Prostate gland (tissue), 2 donors: Measurements from ENCODE around the gene YEATS2. TPM values are rescaled to one million over a fixed set of nuclear protein-coding genes. Genes with fewer than 3 reads are reported as not detected.

Experiments used
- DNase-seq: peaks from one replicate; pipeline ENCODE4 v3.0.0-alpha.2; 2019; ENCODE audit warnings: low spot score
- H3K27ac ChIP-seq, 2 donors: fragments of 200-600 bp; sonication (generic); 2 replicates each; pipeline ENCODE4 v1.5.1; 2017 to 2019
- H3K27me3 ChIP-seq: fragments of 200-600 bp; sonication (generic); replicated peaks from 2 replicates; pipeline ENCODE4 v1.5.1; 2019; ENCODE audit not compliant: insufficient read depth
- H3K36me3 ChIP-seq, 2 donors: fragments of 200-600 bp; sonication (generic); 1 replicate in 1 of 2; 2 replicates in 1 of 2; pipeline versions ENCODE4 v1.5.1 to v1.8.1; 2017 to 2019
- H3K4me1 ChIP-seq: fragments of 200-600 bp; sonication (generic); replicated peaks from 2 replicates; pipeline ENCODE4 v1.5.1; 2019
- H3K4me3 ChIP-seq, 2 donors: fragments of 200-600 bp; sonication (generic); 2 replicates each; pipeline ENCODE4 v1.5.1; 2017 to 2019
- H3K9me3 ChIP-seq: fragments of 200-600 bp; sonication (generic); 2 replicates; pipeline ENCODE4 v1.5.1; 2017
- POLR2A ChIP-seq: fragments of 450-650 bp; IDR thresholded peaks from one replicate; pipeline ENCODE4 v1.6.1; 2016; ENCODE audit warnings: antibody characterized with exemption, mild to moderate bottlenecking
- POLR2AphosphoS5 ChIP-seq: sonication (generic); formaldehyde crosslinking; IDR thresholded peaks from one replicate; pipeline ENCODE4 v1.6.1; 2017; ENCODE audit warnings: antibody characterized with exemption
- WGBS: methylation state at CpG from one replicate; pipeline ENCODE4 v1.1.5; 2018; 5-methylcytosine and 5-hydroxymethylcytosine counted together
- intact Hi-C: fragments of 100-400 bp; cut with DNase I; formaldehyde crosslinking; loops from one replicate; pipeline ENCODE4 v1.14.2; 2022
- total RNA-seq, 2 donors: library from RNA; depleted of rRNA; stranded (reverse); fragments of >200 nt; gene quantifications; one replicate each; pipeline ENCODE4 v1.1.0, GENCODE V29; 2016
- TF ChIP-seq, protein P1 (sequence below), 4 experiments: fragments of 200-600 bp in 2 of 4; fragments of 450-650 bp in 2 of 4; sonication (generic) in 2 of 4; IDR thresholded peaks; 1 replicate in 3 of 4; 2 replicates in 1 of 4; pipeline ENCODE4 v1.5.1; 2016 to 2019; ENCODE audit warnings: antibody characterized with exemption in 4 of 4, mild to moderate bottlenecking in 2 of 4, moderate library complexity in 2 of 4

YEATS2 gene
- total RNA-seq, 2 donors from 2014 or later = 24.1 to 24.8 TPM

DNA sequence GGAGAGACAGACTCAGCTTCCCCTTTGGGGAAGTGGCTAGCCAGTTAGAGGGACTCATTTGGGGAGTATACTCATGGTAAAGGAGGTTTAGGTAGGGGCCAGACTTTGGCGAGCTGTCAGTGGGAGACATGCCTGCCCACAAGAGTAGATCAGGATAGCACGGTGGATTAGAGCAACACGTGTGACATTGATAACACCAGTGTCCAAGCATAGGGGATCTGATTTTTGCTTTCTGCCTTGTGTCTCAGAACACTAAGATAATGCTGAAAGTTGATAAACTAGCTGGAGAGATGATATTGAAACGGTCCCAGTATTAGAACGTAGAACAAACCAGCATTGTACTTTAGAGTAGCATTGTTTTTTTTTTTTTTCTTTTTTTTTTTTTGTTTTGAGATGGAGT, 101.9 kb downstream of the YEATS2 start:
- WGBS = 91% methylated on average over 5 of the region's 5 CpGs

GRCh38 chr3:183800243-183800863, 102.8 kb downstream of the YEATS2 start:
- Histone ChIP-seq H3K9me3 (no peaks in the 10 kb centered on the region), H3K4me1 (no peaks in the 10 kb centered on the region), H3K27me3 (no peaks in the 10 kb centered on the region), H3K36me3 (peaks cover 0 to 3% of the 10 kb centered on the region in 2 donors), H3K27ac (no peak overlapping the region), H3K4me3 (no peak overlapping the region)
- DNase-seq = no peak
- WGBS = 88% methylated on average over 8 of the region's 8 CpGs
- TF ChIP-seq, protein P1, sequence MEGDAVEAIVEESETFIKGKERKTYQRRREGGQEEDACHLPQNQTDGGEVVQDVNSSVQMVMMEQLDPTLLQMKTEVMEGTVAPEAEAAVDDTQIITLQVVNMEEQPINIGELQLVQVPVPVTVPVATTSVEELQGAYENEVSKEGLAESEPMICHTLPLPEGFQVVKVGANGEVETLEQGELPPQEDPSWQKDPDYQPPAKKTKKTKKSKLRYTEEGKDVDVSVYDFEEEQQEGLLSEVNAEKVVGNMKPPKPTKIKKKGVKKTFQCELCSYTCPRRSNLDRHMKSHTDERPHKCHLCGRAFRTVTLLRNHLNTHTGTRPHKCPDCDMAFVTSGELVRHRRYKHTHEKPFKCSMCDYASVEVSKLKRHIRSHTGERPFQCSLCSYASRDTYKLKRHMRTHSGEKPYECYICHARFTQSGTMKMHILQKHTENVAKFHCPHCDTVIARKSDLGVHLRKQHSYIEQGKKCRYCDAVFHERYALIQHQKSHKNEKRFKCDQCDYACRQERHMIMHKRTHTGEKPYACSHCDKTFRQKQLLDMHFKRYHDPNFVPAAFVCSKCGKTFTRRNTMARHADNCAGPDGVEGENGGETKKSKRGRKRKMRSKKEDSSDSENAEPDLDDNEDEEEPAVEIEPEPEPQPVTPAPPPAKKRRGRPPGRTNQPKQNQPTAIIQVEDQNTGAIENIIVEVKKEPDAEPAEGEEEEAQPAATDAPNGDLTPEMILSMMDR (IDR thresholded peaks at IDR 0.05) = no peak
- TF ChIP-seq POLR2A = no peak
- TF ChIP-seq POLR2AphosphoS5 = no peak
- intact Hi-C loops = no loop called here

More for the DNA sequence above, 101.9 kb downstream of the YEATS2 start:
- Histone ChIP-seq H3K36me3 (peaks cover 0 to 3% of the 10 kb centered on the region in 2 donors), H3K4me3 (no peak overlapping the region), H3K9me3 (no peaks in the 10 kb centered on the region), H3K27me3 (no peaks in the 10 kb centered on the region), H3K27ac (no peak overlapping the region), H3K4me1 (no peaks in the 10 kb centered on the region)
- no peak for DNase-seq
- TF ChIP-seq, protein P1 (IDR thresholded peaks at IDR 0.05) = no peak
- no peak for TF ChIP-seq POLR2AphosphoS5
- TF ChIP-seq POLR2A = no peak
- intact Hi-C loops = no loop called here

- Histone ChIP-seq H3K9me3 (no peaks in the 10 kb centered on the region), H3K4me3 (no peak overlapping the region), H3K36me3 (peaks cover 0 to 3% of the 10 kb centered on the region in 2 donors), H3K27me3 (no peaks in the 10 kb centered on the region), H3K27ac (no peak overlapping the region), H3K4me1 (no peaks in the 10 kb centered on the region)
- no peak for DNase-seq
- TF ChIP-seq POLR2AphosphoS5 (no peak), POLR2A (no peak)
- TF ChIP-seq, protein P1 (IDR thresholded peaks at IDR 0.05) = no peak
- WGBS = 90% methylated on average over 5 of the region's 5 CpGs
- intact Hi-C loops = no loop called here
Measured at GRCh38 chr3:183801601-183802000, 104.0 kb downstream of the YEATS2 start.

DNA sequence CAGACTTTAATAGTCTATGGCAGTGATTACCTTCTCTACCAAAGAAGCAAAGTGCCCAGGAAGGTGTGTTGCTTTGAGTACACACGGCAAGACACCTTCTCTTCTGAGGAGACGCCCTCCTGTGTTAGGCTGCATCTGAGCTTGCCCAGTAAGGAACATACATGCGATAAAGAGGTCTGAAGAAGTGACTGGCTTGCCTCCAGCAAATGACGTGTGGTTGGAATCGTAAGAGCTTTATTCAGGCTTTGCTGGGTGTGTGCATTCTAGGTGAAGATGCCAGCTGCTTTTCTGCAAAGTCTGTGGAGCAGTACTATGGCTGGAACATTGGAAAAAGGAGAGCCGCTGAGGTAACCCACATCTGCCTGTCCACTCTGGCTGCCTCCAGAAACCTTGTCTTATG, 105.4 kb downstream of the YEATS2 start:
- Histone ChIP-seq H3K27me3 (no peaks in the 10 kb centered on the region), H3K4me1 (no peaks in the 10 kb centered on the region), H3K27ac (no peak overlapping the region), H3K9me3 (no peaks in the 10 kb centered on the region), H3K4me3 (no peak overlapping the region), H3K36me3 (peaks cover 3 to 8% of the 10 kb centered on the region in 2 donors)
- TF ChIP-seq POLR2AphosphoS5 (no peak), POLR2A (no peak)
- TF ChIP-seq, protein P1 (IDR thresholded peaks at IDR 0.05) = no peak
- 72% methylated on average over 6 of the region's 6 CpGs for WGBS
- intact Hi-C loops = no loop called here
- no peak for DNase-seq

- intact Hi-C loops = no loop called here
- Histone ChIP-seq H3K4me3 (no peak overlapping the region), H3K36me3 (peaks cover 3 to 8% of the 10 kb centered on the region in 2 donors), H3K27me3 (no peaks in the 10 kb centered on the region), H3K9me3 (no peaks in the 10 kb centered on the region), H3K27ac (no peak overlapping the region), H3K4me1 (no peaks in the 10 kb centered on the region)
- 89% methylated on average over 12 of the region's 12 CpGs for WGBS
- TF ChIP-seq, protein P1 (IDR thresholded peaks at IDR 0.05) = no peak
- TF ChIP-seq POLR2A (no peak), POLR2AphosphoS5 (no peak)
- DNase-seq = no peak
Measured at GRCh38 chr3:183807209-183807728, 109.7 kb downstream of the YEATS2 start.
